SK-N-SH (cell line): Measurements from ENCODE around the gene EN1.

Source experiments
- EP300 ChIP-seq, 2 experiments: IDR thresholded peaks; 2 replicates each; pipeline versions ENCODE4 v1.4.0 to v1.6.1; 2012; ENCODE audit warnings: borderline replicate concordance in 1 of 2, low read depth in 1 of 2, low read length in 1 of 2
- EZH2phosphoT487 ChIP-seq: fragments of 200-600 bp; sonication (generic); IDR thresholded peaks from 2 replicates; pipeline ENCODE4 v1.6.1; 2017; ENCODE audit warnings: low read depth, mixed run types, mild to moderate bottlenecking, antibody characterized with exemption, moderate library complexity, borderline replicate concordance
- FOXM1 ChIP-seq: IDR thresholded peaks from 2 replicates; pipeline ENCODE4 v1.4.0; 2012; ENCODE audit warnings: low read depth, mild to moderate bottlenecking
- JUND ChIP-seq: IDR thresholded peaks from 2 replicates; pipeline ENCODE4 v1.4.0; 2012
- POLR2AphosphoS5 ChIP-seq: IDR thresholded peaks from 2 replicates; pipeline ENCODE4 v1.6.1; 2012; ENCODE audit warnings: low read depth, low read length
- RAD21 ChIP-seq: IDR thresholded peaks from 2 replicates; pipeline ENCODE4 v1.6.1; 2012; ENCODE audit warnings: mild to moderate bottlenecking, low read length
- SIN3A ChIP-seq: IDR thresholded peaks from 2 replicates; pipeline ENCODE4 v1.6.1; 2012; ENCODE audit warnings: low read depth, mild to moderate bottlenecking, low read length, moderate library complexity, borderline replicate concordance
- TAF1 ChIP-seq: IDR thresholded peaks from 2 replicates; pipeline ENCODE4 v1.6.1; 2012; ENCODE audit warnings: low read depth, mild to moderate bottlenecking, low read length, moderate library complexity, borderline replicate concordance
- YY1 ChIP-seq: IDR thresholded peaks from 2 replicates; pipeline ENCODE4 v1.4.0; 2012; ENCODE audit warnings: low read depth, mild to moderate bottlenecking
- TF ChIP-seq, protein P1 (sequence below): fragments of 200-600 bp; sonication (generic); IDR thresholded peaks from 2 replicates; pipeline ENCODE4 v1.6.1; 2017; ENCODE audit warnings: antibody characterized with exemption, mild to moderate bottlenecking, moderate library complexity
- TF ChIP-seq, protein P2 (sequence below): fragments of 150-350 bp; IDR thresholded peaks from 2 replicates; pipeline ENCODE4 v1.6.1; 2017; ENCODE audit warnings: antibody characterized with exemption, low read length, low read depth, borderline replicate concordance
- TF ChIP-seq, protein P3 (sequence below): IDR thresholded peaks from 2 replicates; pipeline ENCODE4 v1.6.1; 2012; ENCODE audit warnings: mild to moderate bottlenecking, low read depth, low read length, moderate library complexity

DNA sequence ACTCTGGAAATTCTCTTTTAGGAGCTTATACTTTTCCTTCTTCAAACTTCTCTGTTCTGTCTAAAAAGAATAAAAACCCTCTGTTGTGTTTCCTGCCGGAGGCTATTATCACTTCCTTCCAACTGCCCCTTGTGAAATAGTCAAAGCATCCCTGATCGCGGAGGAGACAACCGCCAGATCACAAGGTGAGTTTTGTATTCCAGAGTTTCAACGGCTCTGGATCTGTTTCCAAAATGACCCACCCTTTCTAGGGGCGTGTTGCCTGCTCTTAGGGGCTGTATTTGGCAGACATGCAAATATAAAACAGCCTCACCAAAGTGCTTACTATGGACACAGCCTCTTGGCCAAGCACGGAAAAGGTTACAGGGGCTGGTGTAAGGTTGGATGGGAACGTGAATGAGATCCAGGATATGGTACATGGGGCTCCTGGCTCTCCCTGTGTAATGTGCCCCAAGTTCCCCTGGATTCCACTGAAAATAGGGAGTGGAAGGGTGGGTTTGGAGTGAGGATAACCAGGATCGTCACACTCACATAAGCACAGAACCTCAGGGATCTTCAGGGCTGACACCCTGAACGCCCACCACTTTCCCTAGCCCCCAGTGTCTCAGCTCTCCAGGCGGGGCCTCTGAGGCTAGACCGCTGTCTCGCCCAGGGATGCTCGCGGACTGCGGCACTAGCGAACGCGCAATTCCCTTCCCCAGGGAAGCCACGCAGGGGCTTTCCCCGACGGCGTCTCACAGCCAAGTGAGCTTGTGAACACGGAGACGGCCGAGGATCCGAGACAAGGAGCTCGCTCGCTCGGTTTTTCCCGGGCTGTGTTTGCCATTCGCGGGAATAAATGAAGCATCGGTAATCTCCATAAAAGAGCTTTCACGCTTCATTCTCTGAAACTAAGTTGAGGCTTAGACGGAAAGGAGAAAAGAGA lies 14.4 kb downstream of the EN1 start:
- TF ChIP-seq POLR2AphosphoS5 = no peak
- TF ChIP-seq, protein P1, sequence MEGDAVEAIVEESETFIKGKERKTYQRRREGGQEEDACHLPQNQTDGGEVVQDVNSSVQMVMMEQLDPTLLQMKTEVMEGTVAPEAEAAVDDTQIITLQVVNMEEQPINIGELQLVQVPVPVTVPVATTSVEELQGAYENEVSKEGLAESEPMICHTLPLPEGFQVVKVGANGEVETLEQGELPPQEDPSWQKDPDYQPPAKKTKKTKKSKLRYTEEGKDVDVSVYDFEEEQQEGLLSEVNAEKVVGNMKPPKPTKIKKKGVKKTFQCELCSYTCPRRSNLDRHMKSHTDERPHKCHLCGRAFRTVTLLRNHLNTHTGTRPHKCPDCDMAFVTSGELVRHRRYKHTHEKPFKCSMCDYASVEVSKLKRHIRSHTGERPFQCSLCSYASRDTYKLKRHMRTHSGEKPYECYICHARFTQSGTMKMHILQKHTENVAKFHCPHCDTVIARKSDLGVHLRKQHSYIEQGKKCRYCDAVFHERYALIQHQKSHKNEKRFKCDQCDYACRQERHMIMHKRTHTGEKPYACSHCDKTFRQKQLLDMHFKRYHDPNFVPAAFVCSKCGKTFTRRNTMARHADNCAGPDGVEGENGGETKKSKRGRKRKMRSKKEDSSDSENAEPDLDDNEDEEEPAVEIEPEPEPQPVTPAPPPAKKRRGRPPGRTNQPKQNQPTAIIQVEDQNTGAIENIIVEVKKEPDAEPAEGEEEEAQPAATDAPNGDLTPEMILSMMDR = no peak
- TF ChIP-seq EZH2phosphoT487 = no peak
- no peak for TF ChIP-seq JUND
- no peak for TF ChIP-seq RAD21
- TF ChIP-seq, protein P2, sequence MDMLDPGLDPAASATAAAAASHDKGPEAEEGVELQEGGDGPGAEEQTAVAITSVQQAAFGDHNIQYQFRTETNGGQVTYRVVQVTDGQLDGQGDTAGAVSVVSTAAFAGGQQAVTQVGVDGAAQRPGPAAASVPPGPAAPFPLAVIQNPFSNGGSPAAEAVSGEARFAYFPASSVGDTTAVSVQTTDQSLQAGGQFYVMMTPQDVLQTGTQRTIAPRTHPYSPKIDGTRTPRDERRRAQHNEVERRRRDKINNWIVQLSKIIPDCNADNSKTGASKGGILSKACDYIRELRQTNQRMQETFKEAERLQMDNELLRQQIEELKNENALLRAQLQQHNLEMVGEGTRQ = no peak
- TF ChIP-seq TAF1 = no peak
- TF ChIP-seq EP300 (IDR thresholded peaks at IDR 0.05; ENCODE audit: borderline replicate concordance in 1 of 2, low read depth in 1 of 2, low read length in 1 of 2) = no peak
- no peak for TF ChIP-seq FOXM1
- no peak for TF ChIP-seq SIN3A
- TF ChIP-seq, protein P3, sequence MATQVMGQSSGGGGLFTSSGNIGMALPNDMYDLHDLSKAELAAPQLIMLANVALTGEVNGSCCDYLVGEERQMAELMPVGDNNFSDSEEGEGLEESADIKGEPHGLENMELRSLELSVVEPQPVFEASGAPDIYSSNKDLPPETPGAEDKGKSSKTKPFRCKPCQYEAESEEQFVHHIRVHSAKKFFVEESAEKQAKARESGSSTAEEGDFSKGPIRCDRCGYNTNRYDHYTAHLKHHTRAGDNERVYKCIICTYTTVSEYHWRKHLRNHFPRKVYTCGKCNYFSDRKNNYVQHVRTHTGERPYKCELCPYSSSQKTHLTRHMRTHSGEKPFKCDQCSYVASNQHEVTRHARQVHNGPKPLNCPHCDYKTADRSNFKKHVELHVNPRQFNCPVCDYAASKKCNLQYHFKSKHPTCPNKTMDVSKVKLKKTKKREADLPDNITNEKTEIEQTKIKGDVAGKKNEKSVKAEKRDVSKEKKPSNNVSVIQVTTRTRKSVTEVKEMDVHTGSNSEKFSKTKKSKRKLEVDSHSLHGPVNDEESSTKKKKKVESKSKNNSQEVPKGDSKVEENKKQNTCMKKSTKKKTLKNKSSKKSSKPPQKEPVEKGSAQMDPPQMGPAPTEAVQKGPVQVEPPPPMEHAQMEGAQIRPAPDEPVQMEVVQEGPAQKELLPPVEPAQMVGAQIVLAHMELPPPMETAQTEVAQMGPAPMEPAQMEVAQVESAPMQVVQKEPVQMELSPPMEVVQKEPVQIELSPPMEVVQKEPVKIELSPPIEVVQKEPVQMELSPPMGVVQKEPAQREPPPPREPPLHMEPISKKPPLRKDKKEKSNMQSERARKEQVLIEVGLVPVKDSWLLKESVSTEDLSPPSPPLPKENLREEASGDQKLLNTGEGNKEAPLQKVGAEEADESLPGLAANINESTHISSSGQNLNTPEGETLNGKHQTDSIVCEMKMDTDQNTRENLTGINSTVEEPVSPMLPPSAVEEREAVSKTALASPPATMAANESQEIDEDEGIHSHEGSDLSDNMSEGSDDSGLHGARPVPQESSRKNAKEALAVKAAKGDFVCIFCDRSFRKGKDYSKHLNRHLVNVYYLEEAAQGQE = no peak
- TF ChIP-seq YY1 = no peak
